Endothelial cell of umbilical vein (primary cell): ENCODE data around the gene MDM1. TPM values are rescaled to one million over a fixed set of nuclear protein-coding genes. Genes with fewer than 3 reads are reported as not detected.

ENCODE experiments used
- BruUV-seq: library from RNA; stranded (reverse); fragments of 400-500 nt; replicated peaks from 2 replicates; lab custom pipeline; 2021; lab: Mats Ljungman, UMichigan
- CTCF ChIA-PET: fragments of 300-600, 350-600 bp; sonication (Branson Sonifier 250); formaldehyde crosslinking; loops from one replicate; lab custom pipeline; 2021; ENCODE audit warnings: antibody characterized with exemption, inconsistent platforms; lab: Charles Lee
- POLR2A ChIA-PET: fragments of 300-600, 350-600 bp; sonication (Branson Sonifier 250); formaldehyde crosslinking; loops from one replicate; lab custom pipeline; 2021; ENCODE audit warnings: antibody characterized with exemption, inconsistent platforms; lab: Charles Lee
- DNase-seq: peaks from one replicate; pipeline ENCODE4 v3.0.0-alpha.2; 2011; ENCODE audit warnings: low read depth, low spot score
- FAIRE-seq: peaks from 2 replicates; lab custom pipeline; 2011; peaks lifted over from hg19 to GRCh38; lab: Jason Lieb, UNC
- H2AFZ ChIP-seq: 2 replicates; pipeline ENCODE4 v1.6.0; 2012; ENCODE audit warnings: low read depth, low read length, control low read depth, inconsistent platforms
- H3K27ac ChIP-seq: 2 replicates; pipeline ENCODE4 v1.5.1; 2011; ENCODE audit warnings: low read depth, mild to moderate bottlenecking, control low read depth, low read length, moderate library complexity; ENCODE audit not compliant: insufficient read depth
- H3K27me3 ChIP-seq, 2 experiments: 2 replicates each; pipeline versions ENCODE4 v1.6.0 to v1.6.1; 2011; ENCODE audit warnings: low read length in 2 of 2, mixed read lengths in 1 of 2; ENCODE audit not compliant: control insufficient read depth in 2 of 2, insufficient read depth in 2 of 2
- H3K36me3 ChIP-seq, 2 experiments: 2 replicates in 1 of 2; 3 replicates in 1 of 2; pipeline ENCODE4 v1.5.1; 2011; ENCODE audit warnings: low read length in 2 of 2, mild to moderate bottlenecking in 1 of 2, moderate library complexity in 1 of 2; ENCODE audit not compliant: control insufficient read depth in 2 of 2, insufficient read depth in 2 of 2; ENCODE audit errors: extremely low read depth in 1 of 2
- H3K4me1 ChIP-seq: 3 replicates; pipeline ENCODE4 v1.5.1; 2011; ENCODE audit warnings: mild to moderate bottlenecking, low read length; ENCODE audit not compliant: control insufficient read depth, insufficient read depth; ENCODE audit errors: extremely low read depth
- H3K4me2 ChIP-seq: 2 replicates; pipeline ENCODE4 v1.6.1; 2011; ENCODE audit warnings: low read length, control low read depth, mixed read lengths; ENCODE audit not compliant: insufficient read depth
- H3K4me3 ChIP-seq, 3 experiments: fragments of 200-600 bp in 1 of 3; sonication (generic), shearing (Covaris generic) in 1 of 3; replicated peaks in 1 of 3; 2 replicates each; pipeline ENCODE4 v1.5.1; 2011 to 2016; ENCODE audit warnings: control low read depth in 3 of 3, low read length in 3 of 3, mild to moderate bottlenecking in 2 of 3, inconsistent platforms in 1 of 3, low read depth in 1 of 3, moderate library complexity in 1 of 3; ENCODE audit not compliant: insufficient read depth in 1 of 3
- H3K79me2 ChIP-seq: 2 replicates; pipeline ENCODE4 v1.6.0; 2012; ENCODE audit warnings: low read length, inconsistent platforms; ENCODE audit not compliant: control insufficient read depth, insufficient read depth
- H3K9ac ChIP-seq: replicated peaks from 2 replicates; pipeline ENCODE3; 2011; ENCODE audit warnings: low read length, control low read depth; ENCODE audit not compliant: insufficient read depth; ENCODE audit errors: extremely low read depth
- H3K9me1 ChIP-seq: replicated peaks from 3 replicates; pipeline ENCODE4 v1.6.0; 2011; ENCODE audit warnings: mild to moderate bottlenecking, low read length; ENCODE audit not compliant: control insufficient read depth, insufficient read depth; ENCODE audit errors: extremely low read depth
- H3K9me3 ChIP-seq: replicated peaks from 2 replicates; pipeline ENCODE4 v1.5.1; 2012; ENCODE audit warnings: low read length, inconsistent platforms; ENCODE audit not compliant: control insufficient read depth, insufficient read depth
- H4K20me1 ChIP-seq: replicated peaks from 2 replicates; pipeline ENCODE3; 2011; ENCODE audit warnings: mild to moderate bottlenecking, low read length; ENCODE audit not compliant: control insufficient read depth, insufficient read depth; ENCODE audit errors: extremely low read depth
- CTCF ChIP-seq, 2 donors: IDR thresholded peaks; 1 replicate in 1 of 2; 2 replicates in 1 of 2; pipeline ENCODE4 v1.5.1; 2011; ENCODE audit warnings: low read length in 2 of 2, mild to moderate bottlenecking in 2 of 2, moderate library complexity in 2 of 2, control low read depth in 1 of 2, inconsistent platforms in 1 of 2, low read depth in 1 of 2; ENCODE audit not compliant: insufficient read depth in 1 of 2; ENCODE audit errors: extremely low read depth in 1 of 2
- EZH2 ChIP-seq: IDR thresholded peaks from 2 replicates; pipeline ENCODE4 v1.6.1; 2012; ENCODE audit warnings: borderline replicate concordance, low read depth, mild to moderate bottlenecking, moderate library complexity, low read length, inconsistent platforms; ENCODE audit not compliant: severe bottlenecking
- FOS ChIP-seq: IDR thresholded peaks from 2 replicates; pipeline ENCODE4 v1.6.1; 2011; ENCODE audit warnings: mild to moderate bottlenecking, low read length, moderate library complexity, borderline replicate concordance; ENCODE audit not compliant: insufficient read depth
- GATA2 ChIP-seq: IDR thresholded peaks from 2 replicates; pipeline ENCODE4 v1.7.0; 2011; ENCODE audit warnings: low read depth, mild to moderate bottlenecking, moderate library complexity, mixed read lengths, low read length; ENCODE audit not compliant: insufficient read length, insufficient read depth
- JUN ChIP-seq: IDR thresholded peaks from 2 replicates; pipeline ENCODE4 v1.6.1; 2011; ENCODE audit warnings: borderline replicate concordance, low read depth; ENCODE audit not compliant: insufficient read length, insufficient read depth
- MAX ChIP-seq: IDR thresholded peaks from 2 replicates; pipeline ENCODE4 v1.6.1; 2011; ENCODE audit not compliant: insufficient read depth, insufficient read length
- MYC ChIP-seq: IDR thresholded peaks from one replicate; pipeline ENCODE4 v1.6.1; 2011; ENCODE audit warnings: mild to moderate bottlenecking, low read depth, low read length
- POLR2A ChIP-seq: IDR thresholded peaks from 2 replicates; pipeline ENCODE4 v1.6.1; 2012; ENCODE audit warnings: low read depth, mild to moderate bottlenecking, control low read depth, low read length
- POLR2AphosphoS5 ChIP-seq: IDR thresholded peaks from 2 replicates; pipeline ENCODE4 v1.6.1; 2012; ENCODE audit warnings: low read depth, mild to moderate bottlenecking, control low read depth, low read length, moderate library complexity; ENCODE audit not compliant: insufficient read depth
- dilution Hi-C: fragments of 300-500 bp; cut with MboI; formaldehyde crosslinking; loops from one replicate; pipeline ENCODE4 v1.15.0; 2019; ENCODE audit warnings: low sequenced_read_pairs; ENCODE audit not compliant: extremely low pct_ligation_motif_present
- intact Hi-C: fragments of 100-400 bp; cut with micrococcal nuclease; formaldehyde crosslinking; loops from one replicate; pipeline ENCODE4 v1.10.0; 2022
- polyA plus RNA-seq, 4 experiments: library from polyadenylated mRNA; depleted of rRNA in 3 of 4; stranded (reverse) in 3 of 4; unstranded in 1 of 4; fragments of >200 nt; gene quantifications; 2 replicates each; pipeline versions ENCODE4 v1.2.1 to v1.2.3, GENCODE V29; 2011 to 2012; ENCODE audit warnings: missing spikeins in 1 of 4
- total RNA-seq: library from RNA; stranded (reverse); gene quantifications from 2 replicates; pipeline ENCODE4 v1.2.3, GENCODE V29; 2021

Gene MDM1
- total and polyA plus RNA-seq, 2 donors (not counting 3 experiments of a cell fraction or from before 2014, with no cell fraction given), result 4.3 to 12.5 TPM

GRCh38 chr12:68368327-68368726 is 36.2 kb upstream of the MDM1 start:
- DNase-seq, result no peak
- Histone ChIP-seq H3K4me1 (peaks cover 11% of the 10 kb centered on the region), H3K36me3 (no peaks in the 10 kb centered on the region), H3K27me3 (peaks cover 2 to 9% of the 10 kb centered on the region in 2 experiments), H3K4me2 (no peak overlapping the region), H3K9me1 (no peaks in the 10 kb centered on the region), H2AFZ (no peak overlapping the region), H3K27ac (no peak overlapping the region), H3K4me3 (no peak overlapping the region), H3K9me3 (no peaks in the 10 kb centered on the region), H3K79me2 (no peaks in the 10 kb centered on the region), H3K9ac (no peak overlapping the region), H4K20me1 (no peaks in the 10 kb centered on the region)
- TF ChIP-seq EZH2, result no peak
- no peak for TF ChIP-seq FOS
- no peak for TF ChIP-seq POLR2AphosphoS5
- no peak for TF ChIP-seq MYC
- no peak for TF ChIP-seq POLR2A
- no peak for TF ChIP-seq MAX
- TF ChIP-seq CTCF (IDR thresholded peaks at IDR 0.05; ENCODE audit: extremely low read depth in 1 of 2, insufficient read depth in 1 of 2, low read depth in 1 of 2, low read length in 2 of 2), result no peak
- no peak for TF ChIP-seq GATA2
- no peak for TF ChIP-seq JUN
- CTCF ChIA-PET, result no interaction called here
- intact Hi-C loops (no loop called here), dilution Hi-C loops (no loop called here)
- POLR2A ChIA-PET, result no interaction called here
- no TSS peak for BruUV-seq
- no peak for FAIRE-seq
